ENCODE measurements around the gene LRRTM3. TPM values are rescaled to one million over a fixed set of nuclear protein-coding genes. Genes with fewer than 3 reads are reported as not detected.

Gene LRRTM3
- total RNA-seq, 2 donors from 2014 or later = not detected

GRCh38 chr10:66951896-66952295, 26.1 kb downstream of the LRRTM3 start:
- DNase-seq (no peak), ATAC-seq (no peak)
- no peak overlapping the region for H3K27ac Mint-ChIP-seq
- no peaks in the 10 kb centered on the region for H3K9me3 ChIP-seq (ENCODE audit: control insufficient read depth, low read length, poor library complexity, severe bottlenecking)
- no peaks in the 10 kb centered on the region for H3K4me1 Mint-ChIP-seq
- no peaks in the 10 kb centered on the region for H3K36me3 Mint-ChIP-seq (ENCODE audit: low read depth)
- peaks cover 14% of the 10 kb centered on the region for H3K27me3 Mint-ChIP-seq
- no peak overlapping the region for H3K4me3 Mint-ChIP-seq

GRCh38 chr10:66958466-66958865, 32.6 kb downstream of the LRRTM3 start:
- ATAC-seq = no peak
- no peaks in the 10 kb centered on the region for H3K9me3 ChIP-seq (ENCODE audit: control insufficient read depth, low read length, poor library complexity, severe bottlenecking)
- H3K4me3 Mint-ChIP-seq = no peak overlapping the region
- DNase-seq = no peak
- H3K27me3 Mint-ChIP-seq = peaks cover 7% of the 10 kb centered on the region
- no peak overlapping the region for H3K27ac Mint-ChIP-seq
- H3K4me1 Mint-ChIP-seq = no peaks in the 10 kb centered on the region
- no peaks in the 10 kb centered on the region for H3K36me3 Mint-ChIP-seq (ENCODE audit: low read depth)

GRCh38 chr10:66964946-66965345, 39.1 kb downstream of the LRRTM3 start:
- H3K36me3 Mint-ChIP-seq (ENCODE audit: low read depth) = no peaks in the 10 kb centered on the region
- H3K9me3 ChIP-seq (ENCODE audit: control insufficient read depth, low read length, poor library complexity, severe bottlenecking) = no peaks in the 10 kb centered on the region
- peaks cover 9% of the 10 kb centered on the region for H3K27me3 Mint-ChIP-seq
- no peaks in the 10 kb centered on the region for H3K4me1 Mint-ChIP-seq
- no peak overlapping the region for H3K4me3 Mint-ChIP-seq
- DNase-seq (no peak), ATAC-seq (no peak)
- no peak overlapping the region for H3K27ac Mint-ChIP-seq

GRCh38 chr10:66980246-66980815, 54.5 kb downstream of the LRRTM3 start:
- Mint-ChIP-seq H3K27ac (no peak overlapping the region), H3K4me1 (no peaks in the 10 kb centered on the region), H3K4me3 (no peak overlapping the region), H3K27me3 (no peaks in the 10 kb centered on the region), H3K36me3 (ENCODE audit: low read depth) (no peaks in the 10 kb centered on the region)
- H3K9me3 ChIP-seq (ENCODE audit: control insufficient read depth, low read length, poor library complexity, severe bottlenecking) = no peaks in the 10 kb centered on the region
- DNase-seq (no peak), ATAC-seq (no peak)

- no peak overlapping the region for H3K4me3 Mint-ChIP-seq
- H3K36me3 Mint-ChIP-seq (ENCODE audit: low read depth) = no peaks in the 10 kb centered on the region
- no peak for DNase-seq
- ATAC-seq = no peak
- H3K4me1 Mint-ChIP-seq = no peaks in the 10 kb centered on the region
- H3K27ac Mint-ChIP-seq = no peak overlapping the region
- no peaks in the 10 kb centered on the region for H3K27me3 Mint-ChIP-seq
- no peaks in the 10 kb centered on the region for H3K9me3 ChIP-seq (ENCODE audit: control insufficient read depth, low read length, poor library complexity, severe bottlenecking)
Observed at GRCh38 chr10:66981361-66982052, 55.7 kb downstream of the LRRTM3 start.

- Mint-ChIP-seq H3K27ac (no peak overlapping the region), H3K27me3 (no peaks in the 10 kb centered on the region), H3K4me1 (no peaks in the 10 kb centered on the region), H3K4me3 (no peak overlapping the region), H3K36me3 (ENCODE audit: low read depth) (no peaks in the 10 kb centered on the region)
- no peaks in the 10 kb centered on the region for H3K9me3 ChIP-seq (ENCODE audit: control insufficient read depth, low read length, poor library complexity, severe bottlenecking)
- DNase-seq (no peak), ATAC-seq (no peak)
Observed at GRCh38 chr10:66982053-66982420, 56.2 kb downstream of the LRRTM3 start.

- ATAC-seq (no peak), DNase-seq (no peak)
- no peaks in the 10 kb centered on the region for H3K4me1 Mint-ChIP-seq
- no peaks in the 10 kb centered on the region for H3K36me3 Mint-ChIP-seq (ENCODE audit: low read depth)
- H3K27ac Mint-ChIP-seq = no peak overlapping the region
- H3K27me3 Mint-ChIP-seq = no peaks in the 10 kb centered on the region
- no peaks in the 10 kb centered on the region for H3K9me3 ChIP-seq (ENCODE audit: control insufficient read depth, low read length, poor library complexity, severe bottlenecking)
- H3K4me3 Mint-ChIP-seq = no peak overlapping the region
Observed at GRCh38 chr10:66982792-66983474, 57.1 kb downstream of the LRRTM3 start.

GRCh38 chr10:66983475-66983818, 57.6 kb downstream of the LRRTM3 start:
- ATAC-seq = no peak
- no peak overlapping the region for H3K27ac Mint-ChIP-seq
- H3K4me3 Mint-ChIP-seq = no peak overlapping the region

GRCh38 chr10:66990143-66990830, 64.5 kb downstream of the LRRTM3 start:
- no peak for ATAC-seq
- DNase-seq = no peak
- Mint-ChIP-seq H3K4me1 (no peaks in the 10 kb centered on the region), H3K4me3 (no peak overlapping the region), H3K27me3 (peaks cover 7% of the 10 kb centered on the region), H3K36me3 (ENCODE audit: low read depth) (no peaks in the 10 kb centered on the region), H3K27ac (no peak overlapping the region)
- H3K9me3 ChIP-seq (ENCODE audit: control insufficient read depth, low read length, poor library complexity, severe bottlenecking) = no peaks in the 10 kb centered on the region

More at GRCh38 chr10:66983475-66983818, 57.6 kb downstream of the LRRTM3 start:
- DNase-seq = no peak
- Mint-ChIP-seq H3K4me1 (no peaks in the 10 kb centered on the region), H3K36me3 (ENCODE audit: low read depth) (no peaks in the 10 kb centered on the region), H3K27me3 (no peaks in the 10 kb centered on the region)
- H3K9me3 ChIP-seq (ENCODE audit: control insufficient read depth, low read length, poor library complexity, severe bottlenecking) = no peaks in the 10 kb centered on the region

- DNase-seq = no peak
- Mint-ChIP-seq H3K27ac (no peak overlapping the region), H3K4me3 (no peak overlapping the region), H3K27me3 (peaks cover 7% of the 10 kb centered on the region), H3K4me1 (no peaks in the 10 kb centered on the region), H3K36me3 (ENCODE audit: low read depth) (no peaks in the 10 kb centered on the region)
- ATAC-seq = no peak
- no peaks in the 10 kb centered on the region for H3K9me3 ChIP-seq (ENCODE audit: control insufficient read depth, low read length, poor library complexity, severe bottlenecking)
Observed at GRCh38 chr10:66996996-66997395, 71.2 kb downstream of the LRRTM3 start.

- H3K9me3 ChIP-seq (ENCODE audit: control insufficient read depth, low read length, poor library complexity, severe bottlenecking) = no peaks in the 10 kb centered on the region
- Mint-ChIP-seq H3K4me1 (no peaks in the 10 kb centered on the region), H3K27me3 (no peaks in the 10 kb centered on the region), H3K36me3 (ENCODE audit: low read depth) (no peaks in the 10 kb centered on the region), H3K27ac (no peak overlapping the region), H3K4me3 (no peak overlapping the region)
- DNase-seq (no peak), ATAC-seq (no peak)
Observed at GRCh38 chr10:66999762-67000545, 74.1 kb downstream of the LRRTM3 start.

- Mint-ChIP-seq H3K36me3 (ENCODE audit: low read depth) (no peaks in the 10 kb centered on the region), H3K27me3 (no peaks in the 10 kb centered on the region), H3K4me1 (no peaks in the 10 kb centered on the region), H3K27ac (no peak overlapping the region), H3K4me3 (no peak overlapping the region)
- DNase-seq (no peak), ATAC-seq (no peak)
- no peaks in the 10 kb centered on the region for H3K9me3 ChIP-seq (ENCODE audit: control insufficient read depth, low read length, poor library complexity, severe bottlenecking)
Observed at GRCh38 chr10:67004690-67005089, 78.9 kb downstream of the LRRTM3 start.

GRCh38 chr10:67005981-67006380, 80.1 kb downstream of the LRRTM3 start:
- DNase-seq (no peak), ATAC-seq (no peak)
- Mint-ChIP-seq H3K27me3 (no peaks in the 10 kb centered on the region), H3K4me3 (no peak overlapping the region), H3K27ac (no peak overlapping the region), H3K4me1 (no peaks in the 10 kb centered on the region), H3K36me3 (ENCODE audit: low read depth) (no peaks in the 10 kb centered on the region)
- H3K9me3 ChIP-seq (ENCODE audit: control insufficient read depth, low read length, poor library complexity, severe bottlenecking) = no peaks in the 10 kb centered on the region
